DOHH2 (cell line): ENCODE results near the gene CCDC38.

Source experiments
- H3F3A ChIP-seq: fragments of 200-600 bp; sonication (generic), shearing (Covaris generic); 2 replicates; pipeline ENCODE4 v1.6.0; 2016; ENCODE audit warnings: antibody characterized with exemption, mild to moderate bottlenecking; ENCODE audit not compliant: control insufficient read depth, insufficient read depth
- H3K27ac ChIP-seq: fragments of 200-600 bp; sonication (generic); 2 replicates; pipeline ENCODE4 v1.5.1; 2014; ENCODE audit warnings: low read depth, mild to moderate bottlenecking, low read length, moderate library complexity
- H3K27me3 ChIP-seq: fragments of 200-600 bp; sonication (generic); 2 replicates; pipeline ENCODE4 v1.6.1; 2014; ENCODE audit warnings: mild to moderate bottlenecking, low read length, mixed read lengths; ENCODE audit not compliant: control insufficient read depth
- H3K36me3 ChIP-seq: fragments of 200-600 bp; sonication (generic); 2 replicates; pipeline ENCODE4 v1.6.1; 2014; ENCODE audit warnings: mild to moderate bottlenecking, low read length, moderate library complexity, mixed read lengths; ENCODE audit not compliant: control insufficient read depth
- H3K4me1 ChIP-seq: fragments of 200-600 bp; sonication (generic); 2 replicates; pipeline ENCODE4 v1.6.1; 2014; ENCODE audit warnings: mild to moderate bottlenecking, low read length, mixed read lengths; ENCODE audit not compliant: control insufficient read depth
- H3K4me2 ChIP-seq: fragments of 200-600 bp; sonication (generic); 2 replicates; pipeline ENCODE4 v1.6.0; 2014; ENCODE audit warnings: mild to moderate bottlenecking, low read length, moderate library complexity
- H3K4me3 ChIP-seq: fragments of 200-600 bp; sonication (generic); 2 replicates; pipeline ENCODE4 v1.5.1; 2014; ENCODE audit warnings: mild to moderate bottlenecking, low read length, mixed read lengths
- H3K79me2 ChIP-seq: fragments of 200-600 bp; sonication (generic); 2 replicates; pipeline ENCODE4 v1.6.1; 2014; ENCODE audit warnings: mild to moderate bottlenecking, low read length, mixed read lengths; ENCODE audit not compliant: control insufficient read depth
- H3K9me2 ChIP-seq: fragments of 200-600 bp; sonication (generic); replicated peaks from 2 replicates; pipeline ENCODE4 v1.6.1; 2014; ENCODE audit warnings: mild to moderate bottlenecking, low read length, mixed read lengths; ENCODE audit not compliant: control insufficient read depth
- H3K9me3 ChIP-seq: fragments of 200-600 bp; sonication (generic); 2 replicates; pipeline ENCODE4 v1.6.1; 2014; ENCODE audit warnings: antibody characterized with exemption, low read length, mixed read lengths; ENCODE audit not compliant: control insufficient read depth, insufficient read depth
- H4K20me1 ChIP-seq: fragments of 200-600 bp; sonication (generic); 2 replicates; pipeline ENCODE4 v1.6.0; 2014; ENCODE audit warnings: low read depth, mild to moderate bottlenecking, antibody characterized with exemption, low read length, moderate library complexity; ENCODE audit not compliant: control insufficient read depth, insufficient read depth
- EZH2phosphoT487 ChIP-seq: fragments of 200-600 bp; sonication (generic); IDR thresholded peaks from 2 replicates; pipeline ENCODE4 v1.6.1; 2017; ENCODE audit warnings: borderline replicate concordance, mild to moderate bottlenecking, antibody characterized with exemption, low read length, moderate library complexity, mixed read lengths
- TF ChIP-seq, protein P1 (sequence below): fragments of 200-600 bp; sonication (generic); IDR thresholded peaks from one replicate; pipeline ENCODE4 v1.5.1; 2014; ENCODE audit warnings: antibody characterized with exemption, mild to moderate bottlenecking, low read depth, low read length; ENCODE audit not compliant: poor library complexity, severe bottlenecking

The CCDC38 gene

DNA sequence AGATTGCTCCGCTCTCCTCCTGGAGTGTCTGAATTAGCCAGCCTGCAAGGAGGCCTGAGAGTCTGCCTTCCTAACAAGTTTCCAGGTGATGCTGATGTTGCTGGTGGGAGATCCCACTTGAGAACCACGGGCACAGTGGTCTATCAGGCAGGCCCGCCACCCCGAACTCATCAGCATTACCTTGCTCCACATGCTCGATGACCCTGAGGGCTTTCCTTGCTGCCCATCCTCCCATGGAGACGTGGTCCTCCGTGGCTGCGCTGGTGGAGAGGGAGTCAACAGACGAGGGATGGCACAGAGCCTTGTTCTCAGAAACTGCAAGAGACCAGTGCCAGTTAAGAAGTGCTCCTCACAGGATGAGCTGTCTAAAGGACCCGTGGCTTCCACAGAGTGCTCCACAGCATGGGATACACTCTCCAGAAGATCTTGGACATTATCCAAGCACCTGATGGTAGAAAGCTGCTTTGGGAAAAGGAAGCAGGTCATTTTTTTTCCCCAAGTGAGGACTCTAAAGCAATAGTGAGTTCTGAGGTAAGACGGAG lies 35.4 kb upstream of the CCDC38 start:
- H3F3A ChIP-seq = no peaks in the 10 kb centered on the region
- no peak overlapping the region for H3K4me3 ChIP-seq
- H3K9me3 ChIP-seq = no peaks in the 10 kb centered on the region
- no peaks in the 10 kb centered on the region for H3K9me2 ChIP-seq
- H3K79me2 ChIP-seq = no peaks in the 10 kb centered on the region
- no peak for TF ChIP-seq EZH2phosphoT487
- TF ChIP-seq, protein P1, sequence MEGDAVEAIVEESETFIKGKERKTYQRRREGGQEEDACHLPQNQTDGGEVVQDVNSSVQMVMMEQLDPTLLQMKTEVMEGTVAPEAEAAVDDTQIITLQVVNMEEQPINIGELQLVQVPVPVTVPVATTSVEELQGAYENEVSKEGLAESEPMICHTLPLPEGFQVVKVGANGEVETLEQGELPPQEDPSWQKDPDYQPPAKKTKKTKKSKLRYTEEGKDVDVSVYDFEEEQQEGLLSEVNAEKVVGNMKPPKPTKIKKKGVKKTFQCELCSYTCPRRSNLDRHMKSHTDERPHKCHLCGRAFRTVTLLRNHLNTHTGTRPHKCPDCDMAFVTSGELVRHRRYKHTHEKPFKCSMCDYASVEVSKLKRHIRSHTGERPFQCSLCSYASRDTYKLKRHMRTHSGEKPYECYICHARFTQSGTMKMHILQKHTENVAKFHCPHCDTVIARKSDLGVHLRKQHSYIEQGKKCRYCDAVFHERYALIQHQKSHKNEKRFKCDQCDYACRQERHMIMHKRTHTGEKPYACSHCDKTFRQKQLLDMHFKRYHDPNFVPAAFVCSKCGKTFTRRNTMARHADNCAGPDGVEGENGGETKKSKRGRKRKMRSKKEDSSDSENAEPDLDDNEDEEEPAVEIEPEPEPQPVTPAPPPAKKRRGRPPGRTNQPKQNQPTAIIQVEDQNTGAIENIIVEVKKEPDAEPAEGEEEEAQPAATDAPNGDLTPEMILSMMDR = no peak
- H3K27me3 ChIP-seq = no peaks in the 10 kb centered on the region
- H3K4me1 ChIP-seq = peaks cover 22% of the 10 kb centered on the region
- H3K27ac ChIP-seq = no peak overlapping the region
- no peaks in the 10 kb centered on the region for H3K36me3 ChIP-seq
- H4K20me1 ChIP-seq = no peaks in the 10 kb centered on the region
- H3K4me2 ChIP-seq = no peak overlapping the region

DNA sequence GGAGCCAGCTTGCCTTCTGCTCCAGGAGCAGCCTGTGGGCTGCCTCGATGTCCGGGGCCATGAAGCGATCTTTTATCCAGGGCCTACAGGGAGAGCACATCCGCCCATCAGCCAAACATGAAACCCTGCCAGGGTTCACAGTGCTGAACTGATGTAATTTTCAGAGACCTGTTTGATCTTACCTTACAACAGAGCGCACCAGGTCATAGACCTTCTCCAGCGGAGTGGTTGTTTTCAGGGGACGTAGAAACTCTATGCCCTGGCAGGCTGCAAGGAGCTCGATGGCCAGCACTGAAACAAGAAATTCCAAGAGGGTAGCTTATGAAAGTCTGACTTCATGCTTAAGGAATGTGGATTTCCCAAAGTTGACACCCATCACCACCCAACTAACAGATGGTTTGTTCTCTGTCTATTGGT lies 34.0 kb upstream of the CCDC38 start:
- no peak overlapping the region for H3K27ac ChIP-seq

DNA sequence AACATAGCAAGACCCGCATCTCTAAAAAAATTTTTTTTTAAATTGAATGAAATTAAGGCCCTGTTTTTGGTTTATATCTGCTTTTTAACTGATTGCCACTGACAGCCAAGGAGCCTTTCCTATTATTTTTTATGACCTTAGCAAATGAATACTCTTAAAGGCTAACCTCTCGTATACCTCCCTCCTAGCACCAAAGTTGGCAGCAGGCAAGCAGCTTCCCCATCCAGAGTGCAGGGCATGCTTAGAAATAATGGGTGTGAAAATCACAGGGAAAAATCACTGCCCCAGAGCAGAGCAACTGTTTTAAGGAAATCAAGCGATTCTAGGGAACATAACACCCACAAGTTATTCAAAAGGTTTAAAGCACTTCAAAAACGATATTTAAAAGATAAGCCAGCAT lies 33.1 kb upstream of the CCDC38 start:
- no peaks in the 10 kb centered on the region for H3F3A ChIP-seq
- no peaks in the 10 kb centered on the region for H3K9me3 ChIP-seq
- no peak overlapping the region for H3K27ac ChIP-seq
- H3K27me3 ChIP-seq = no peaks in the 10 kb centered on the region
- H3K4me1 ChIP-seq = peaks cover 22% of the 10 kb centered on the region
- no peaks in the 10 kb centered on the region for H3K36me3 ChIP-seq
- H3K4me3 ChIP-seq = no peak overlapping the region
- no peaks in the 10 kb centered on the region for H3K9me2 ChIP-seq
- TF ChIP-seq, protein P1 = no peak
- TF ChIP-seq EZH2phosphoT487 = no peak
- H4K20me1 ChIP-seq = no peaks in the 10 kb centered on the region
- H3K4me2 ChIP-seq = no peak overlapping the region
- no peaks in the 10 kb centered on the region for H3K79me2 ChIP-seq

More for the DNA sequence above, 34.0 kb upstream of the CCDC38 start:
- no peaks in the 10 kb centered on the region for H3K9me3 ChIP-seq
- H3K79me2 ChIP-seq = no peaks in the 10 kb centered on the region
- TF ChIP-seq, protein P1 = no peak
- no peak for TF ChIP-seq EZH2phosphoT487
- no peaks in the 10 kb centered on the region for H3F3A ChIP-seq
- no peaks in the 10 kb centered on the region for H3K36me3 ChIP-seq
- no peaks in the 10 kb centered on the region for H3K27me3 ChIP-seq
- H3K4me3 ChIP-seq = no peak overlapping the region
- no peaks in the 10 kb centered on the region for H4K20me1 ChIP-seq
- H3K9me2 ChIP-seq = no peaks in the 10 kb centered on the region
- no peak overlapping the region for H3K4me2 ChIP-seq
- H3K4me1 ChIP-seq = peaks cover 22% of the 10 kb centered on the region
